OCI-LY1 (cell line): Measurements from ENCODE around the gene NT5C2.

Source experiments
- CTCF ChIP-seq: fragments of 200-600 bp; sonication (generic), shearing (Covaris generic); IDR thresholded peaks from 2 replicates; pipeline ENCODE4 v1.5.1; 2017; ENCODE audit warnings: mild to moderate bottlenecking, antibody characterized with exemption, low read length, moderate library complexity, mixed read lengths
- EZH2 ChIP-seq: fragments of 200-600 bp; sonication (generic), shearing (Covaris generic); IDR thresholded peaks from 2 replicates; pipeline ENCODE4 v1.8.0; 2017; ENCODE audit warnings: borderline replicate concordance, mixed run types, mild to moderate bottlenecking, antibody characterized with exemption, low read length, moderate library complexity, mixed read lengths

- TF ChIP-seq CTCF (no peak), EZH2 (no peak)
Measured at GRCh38 chr10:103215601-103216000, 22.5 kb upstream of the NT5C2 start.
